Duodenal mucosa (tissue), 2 donors: ENCODE measurements around the gene PIN4.
A peak's percentile ranks its signal among the peaks of the same experiment; 100 is the strongest.

Experiments used
- H3K27ac ChIP-seq: one replicate; pipeline ENCODE4 v1.7.0; 2013; ENCODE audit warnings: low read depth, low read length
- H3K27me3 ChIP-seq, 2 donors: one replicate each; pipeline ENCODE4 v1.7.0; 2013; ENCODE audit warnings: low read length in 2 of 2, control low read depth in 1 of 2; ENCODE audit not compliant: insufficient read depth in 2 of 2, control insufficient read depth in 1 of 2
- H3K36me3 ChIP-seq, 2 donors: one replicate each; pipeline ENCODE4 v1.7.0; 2013; ENCODE audit warnings: low read length in 2 of 2, control low read depth in 1 of 2; ENCODE audit not compliant: insufficient read depth in 2 of 2, control insufficient read depth in 1 of 2
- H3K4me1 ChIP-seq, 2 donors: one replicate each; pipeline ENCODE4 v1.7.0; 2013; ENCODE audit warnings: low read length in 2 of 2, control low read depth in 1 of 2; ENCODE audit not compliant: insufficient read depth in 2 of 2, control insufficient read depth in 1 of 2
- H3K4me3 ChIP-seq, 2 donors: one replicate each; pipeline ENCODE4 v1.7.0; 2013; ENCODE audit warnings: low read length in 2 of 2, low read depth in 1 of 2
- H3K9ac ChIP-seq, 2 donors: one replicate each; pipeline ENCODE4 v1.7.0; 2013; ENCODE audit warnings: low read length in 2 of 2, low read depth in 1 of 2
- H3K9me3 ChIP-seq, 2 donors: one replicate each; pipeline ENCODE4 v1.7.0; 2013; ENCODE audit warnings: low read length in 2 of 2, control low read depth in 1 of 2; ENCODE audit not compliant: control insufficient read depth in 1 of 2

PIN4 gene

GRCh38 chrX:72181178-72182125, at the start of gene PIN4:
PIN4 (plus strand) TSS chrX:72181757; CDS start chrX:72181786, 29 bp downstream.
- no peaks in the 10 kb centered on the region for H3K27me3 ChIP-seq
- H3K27ac ChIP-seq: peak within 1 kb of the TSS; percentile 73
- no peaks in the 10 kb centered on the region for H3K36me3 ChIP-seq
- no peaks in the 10 kb centered on the region for H3K9me3 ChIP-seq
- peak within 1 kb of the TSS; percentile 91 to 92 for H3K4me3 ChIP-seq
- H3K4me1 ChIP-seq: peaks cover 10 to 13% of the 10 kb centered on the region in 2 donors
- peak within 1 kb of the TSS; percentile 69 for H3K9ac ChIP-seq

DNA sequence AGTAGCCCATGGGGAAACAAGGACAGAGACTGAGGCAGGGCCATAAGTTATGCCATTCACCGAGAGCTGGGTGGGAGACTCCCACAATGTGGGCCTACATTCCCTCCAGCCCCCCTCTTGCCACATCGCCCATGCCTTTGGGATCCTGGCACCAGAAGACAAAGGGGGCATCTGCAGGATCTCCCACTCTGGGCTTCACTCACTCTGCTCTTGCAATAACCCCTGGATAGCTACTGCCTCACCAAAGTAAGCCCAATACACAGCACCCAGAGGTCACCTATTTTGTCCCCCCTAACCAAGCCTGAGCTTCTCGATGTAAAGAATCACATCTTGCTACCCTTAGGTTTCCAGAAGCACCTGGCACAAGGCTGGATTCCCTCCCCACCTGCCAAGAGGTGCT, 49.1 kb upstream of the PIN4 start:
- peak overlapping the region in 1 of 2 donors; percentile 53 for H3K4me3 ChIP-seq

GRCh38 chrX:72133851-72134546, 47.6 kb upstream of the PIN4 start:
- no peak overlapping the region for H3K4me3 ChIP-seq
- H3K27ac ChIP-seq: no peak overlapping the region
- H3K9ac ChIP-seq: no peak overlapping the region
- H3K4me1 ChIP-seq: peaks cover 0 to 4% of the 10 kb centered on the region in 2 donors
- H3K27me3 ChIP-seq: peaks cover 5 to 8% of the 10 kb centered on the region in 2 donors
- no peaks in the 10 kb centered on the region for H3K9me3 ChIP-seq
- no peaks in the 10 kb centered on the region for H3K36me3 ChIP-seq

More for the DNA sequence above, 49.1 kb upstream of the PIN4 start:
- H3K27ac ChIP-seq: no peak overlapping the region
- H3K9me3 ChIP-seq: no peaks in the 10 kb centered on the region
- peaks cover 0 to 4% of the 10 kb centered on the region in 2 donors for H3K4me1 ChIP-seq
- peaks cover 5 to 8% of the 10 kb centered on the region in 2 donors for H3K27me3 ChIP-seq
- no peak overlapping the region for H3K9ac ChIP-seq
- no peaks in the 10 kb centered on the region for H3K36me3 ChIP-seq

DNA sequence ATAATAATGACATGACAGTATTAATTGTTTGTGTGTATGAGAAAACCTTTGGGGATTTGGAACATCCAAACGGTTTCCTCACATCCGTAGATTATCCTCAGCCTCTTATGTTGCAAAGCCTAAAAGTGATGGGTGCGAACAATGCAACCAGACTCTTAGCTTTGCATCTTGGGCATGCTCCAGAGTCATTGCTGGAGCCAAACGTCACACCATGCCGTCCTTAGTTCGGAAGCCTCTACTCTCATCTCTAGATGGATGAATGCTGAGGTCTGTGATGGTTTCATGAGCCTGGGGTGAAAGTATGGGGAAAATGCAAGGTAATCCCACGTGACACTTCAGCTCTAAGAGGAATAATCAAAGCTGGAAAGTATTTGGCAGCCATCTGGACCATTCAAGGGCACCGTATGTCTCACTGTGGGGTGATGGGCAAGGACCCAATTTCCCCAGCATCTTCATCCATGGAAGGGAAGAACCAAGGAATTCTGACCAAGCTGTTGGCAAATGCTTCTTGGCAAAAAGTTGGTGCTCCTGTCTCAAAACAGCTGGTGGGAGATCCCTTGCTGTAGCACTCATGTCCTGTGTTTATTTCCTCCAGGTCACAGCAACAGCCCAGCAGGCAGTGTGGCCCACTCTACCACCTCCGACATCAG, 43.6 kb upstream of the PIN4 start:
- H3K9ac ChIP-seq: no peak overlapping the region
- H3K27me3 ChIP-seq: peaks cover 0 to under 1% of the 10 kb centered on the region in 2 donors
- no peaks in the 10 kb centered on the region for H3K9me3 ChIP-seq
- no peak overlapping the region for H3K27ac ChIP-seq
- no peak overlapping the region for H3K4me3 ChIP-seq
- no peaks in the 10 kb centered on the region for H3K4me1 ChIP-seq
- H3K36me3 ChIP-seq: no peaks in the 10 kb centered on the region

GRCh38 chrX:72139538-72139937, 42.0 kb upstream of the PIN4 start:
- Histone ChIP-seq H3K4me3 (no peak overlapping the region), H3K9me3 (no peaks in the 10 kb centered on the region), H3K27ac (no peak overlapping the region), H3K4me1 (no peaks in the 10 kb centered on the region), H3K27me3 (no peaks in the 10 kb centered on the region), H3K9ac (no peak overlapping the region), H3K36me3 (no peaks in the 10 kb centered on the region)

- Histone ChIP-seq H3K27ac (no peak overlapping the region), H3K9ac (no peak overlapping the region), H3K4me3 (no peak overlapping the region), H3K27me3 (no peaks in the 10 kb centered on the region), H3K4me1 (no peaks in the 10 kb centered on the region), H3K36me3 (no peaks in the 10 kb centered on the region), H3K9me3 (no peaks in the 10 kb centered on the region)
Measured at GRCh38 chrX:72141372-72142004, 40.1 kb upstream of the PIN4 start.

GRCh38 chrX:72142094-72142793, 39.3 kb upstream of the PIN4 start:
- Histone ChIP-seq H3K27me3 (no peaks in the 10 kb centered on the region), H3K27ac (no peak overlapping the region)

DNA sequence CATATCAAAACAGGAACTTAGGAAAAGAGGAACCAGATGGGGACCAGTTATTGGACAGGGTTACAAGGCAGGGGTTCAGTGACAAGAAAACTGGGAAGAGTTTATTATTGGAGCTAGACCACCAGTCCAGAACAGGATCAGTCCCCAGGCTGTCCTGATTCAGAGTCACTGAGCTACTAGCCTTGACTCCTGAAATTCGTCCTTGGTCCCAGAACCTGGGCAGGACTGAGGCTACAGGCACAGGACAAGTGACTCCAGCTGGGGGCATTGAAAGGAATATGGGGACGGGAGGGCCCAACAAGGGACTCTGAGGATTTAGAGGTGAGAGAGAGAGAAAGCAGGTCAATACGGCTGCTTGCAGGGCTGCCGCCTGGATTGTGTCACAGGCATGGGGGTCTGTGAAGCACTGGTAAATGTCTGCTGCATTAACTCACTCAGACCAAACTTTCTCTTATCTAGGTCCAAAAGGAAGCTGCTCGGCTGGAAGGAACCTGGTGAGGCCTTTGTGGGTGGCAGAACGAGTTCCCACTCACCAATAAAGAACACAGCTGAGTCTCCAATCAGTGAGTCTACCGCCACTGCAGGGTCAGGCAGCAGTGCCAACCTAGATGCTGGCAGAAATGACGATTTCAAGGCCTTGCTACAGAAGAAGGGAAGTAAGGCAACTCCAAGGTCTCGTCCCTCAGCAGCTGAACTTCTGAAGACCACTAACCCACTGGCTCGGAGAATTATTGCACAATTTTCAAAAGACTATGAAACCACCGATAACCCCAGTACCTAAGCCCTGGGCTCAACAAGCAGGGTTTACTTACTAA, 38.6 kb upstream of the PIN4 start:
- no peaks in the 10 kb centered on the region for H3K36me3 ChIP-seq
- no peak overlapping the region for H3K4me3 ChIP-seq
- H3K9ac ChIP-seq: no peak overlapping the region
- no peaks in the 10 kb centered on the region for H3K9me3 ChIP-seq
- H3K27ac ChIP-seq: no peak overlapping the region
- no peaks in the 10 kb centered on the region for H3K27me3 ChIP-seq
- no peaks in the 10 kb centered on the region for H3K4me1 ChIP-seq

More at GRCh38 chrX:72142094-72142793, 39.3 kb upstream of the PIN4 start:
- H3K9ac ChIP-seq: no peak overlapping the region
- H3K36me3 ChIP-seq: no peaks in the 10 kb centered on the region
- no peaks in the 10 kb centered on the region for H3K4me1 ChIP-seq
- no peak overlapping the region for H3K4me3 ChIP-seq
- H3K9me3 ChIP-seq: no peaks in the 10 kb centered on the region

- H3K9me3 ChIP-seq: no peaks in the 10 kb centered on the region
- no peak overlapping the region for H3K27ac ChIP-seq
- no peaks in the 10 kb centered on the region for H3K36me3 ChIP-seq
- H3K4me3 ChIP-seq: no peak overlapping the region
- H3K27me3 ChIP-seq: no peaks in the 10 kb centered on the region
- no peaks in the 10 kb centered on the region for H3K4me1 ChIP-seq
- no peak overlapping the region for H3K9ac ChIP-seq
Measured at GRCh38 chrX:72143609-72143907, 38.0 kb upstream of the PIN4 start.
